ENCODE measurements around the gene HIPK2. TPM values are rescaled to one million over a fixed set of nuclear protein-coding genes. Genes with fewer than 3 reads are reported as not detected.

Gene HIPK2
- total RNA-seq, 1 experiment from 2014 or later: 30.7 TPM

GRCh38 chr7:139589474-139589873, 188.3 kb downstream of the HIPK2 start:
- Histone ChIP-seq H3K4me3 (ENCODE audit: low read depth, low read length, poor library complexity, severe bottlenecking) (no peak overlapping the region), H3K9me3 (ENCODE audit: low read depth, low read length, poor library complexity, severe bottlenecking) (no peaks in the 10 kb centered on the region), H3K27ac (ENCODE audit: low read depth, low read length, poor library complexity, severe bottlenecking) (no peak overlapping the region), H3K36me3 (ENCODE audit: insufficient read depth, low read length, poor library complexity, severe bottlenecking) (peaks cover 3% of the 10 kb centered on the region), H3K4me1 (ENCODE audit: insufficient read depth, low read length, poor library complexity, severe bottlenecking) (no peaks in the 10 kb centered on the region), H3K27me3 (replicated peaks; ENCODE audit: insufficient read depth, low read depth, low read length, poor library complexity) (no peaks in the 10 kb centered on the region)
- POLR2A ChIA-PET (ENCODE audit: low non-redundant PET): interaction anchor here (0.7 kb wide), 2 partner anchors 175 to 303 kb away, joined by 4 to 8 read pairs; no protein-coding TSS in a partner anchor
- intact Hi-C loops (cut with micrococcal nuclease; ENCODE audit: unreplicated experiment): no loop called here
- no peak for TF ChIP-seq CTCF (conservative IDR thresholded peaks at IDR 0.05; ENCODE audit: low read depth, low read length)
- no peak for TF ChIP-seq EZH2 (IDR thresholded peaks at IDR 0.05; ENCODE audit: borderline replicate concordance, low read depth, low read length, poor library complexity, severe bottlenecking)
- BruUV-seq (replicated peaks): no TSS peak
- DNase-seq (ENCODE audit: low spot score): no peak
- CTCF ChIA-PET: interaction anchor here (1.7 kb wide), 1 partner anchor 13 kb away, joined by 19 read pairs; no protein-coding TSS in a partner anchor

GRCh38 chr7:139588632-139589031, 189.2 kb downstream of the HIPK2 start:
- TF ChIP-seq EZH2 (IDR thresholded peaks at IDR 0.05; ENCODE audit: borderline replicate concordance, low read depth, low read length, poor library complexity, severe bottlenecking) (no peak), CTCF (conservative IDR thresholded peaks at IDR 0.05; ENCODE audit: low read depth, low read length) (no peak)
- no peaks in the 10 kb centered on the region for H3K9me3 ChIP-seq (ENCODE audit: low read depth, low read length, poor library complexity, severe bottlenecking)
- H3K4me1 ChIP-seq (ENCODE audit: insufficient read depth, low read length, poor library complexity, severe bottlenecking): no peaks in the 10 kb centered on the region
- no TSS peak for BruUV-seq (replicated peaks)
- H3K36me3 ChIP-seq (ENCODE audit: insufficient read depth, low read length, poor library complexity, severe bottlenecking): no peaks in the 10 kb centered on the region
- peak; percentile 52 for DNase-seq (ENCODE audit: low spot score)
- H3K27me3 ChIP-seq (replicated peaks; ENCODE audit: insufficient read depth, low read depth, low read length, poor library complexity): no peaks in the 10 kb centered on the region
- intact Hi-C loops (cut with micrococcal nuclease; ENCODE audit: unreplicated experiment): no loop called here
- H3K27ac ChIP-seq (ENCODE audit: low read depth, low read length, poor library complexity, severe bottlenecking): no peak overlapping the region
- no peak overlapping the region for H3K4me3 ChIP-seq (ENCODE audit: low read depth, low read length, poor library complexity, severe bottlenecking)
- ChIA-PET CTCF (interaction anchor here (1.2 kb wide), 1 partner anchor 13 kb away, joined by 4 read pairs; no protein-coding TSS in a partner anchor), POLR2A (ENCODE audit: low non-redundant PET) (no interaction called here)

GRCh38 chr7:139587535-139587934, 190.3 kb downstream of the HIPK2 start:
- H3K36me3 ChIP-seq (ENCODE audit: insufficient read depth, low read length, poor library complexity, severe bottlenecking): no peaks in the 10 kb centered on the region

More at GRCh38 chr7:139587535-139587934, 190.3 kb downstream of the HIPK2 start:
- POLR2A ChIA-PET (ENCODE audit: low non-redundant PET): no interaction called here
- BruUV-seq (replicated peaks): no TSS peak
- Histone ChIP-seq H3K4me3 (ENCODE audit: low read depth, low read length, poor library complexity, severe bottlenecking) (no peak overlapping the region), H3K27me3 (replicated peaks; ENCODE audit: insufficient read depth, low read depth, low read length, poor library complexity) (no peaks in the 10 kb centered on the region), H3K4me1 (ENCODE audit: insufficient read depth, low read length, poor library complexity, severe bottlenecking) (no peaks in the 10 kb centered on the region), H3K27ac (ENCODE audit: low read depth, low read length, poor library complexity, severe bottlenecking) (no peak overlapping the region), H3K9me3 (ENCODE audit: low read depth, low read length, poor library complexity, severe bottlenecking) (no peaks in the 10 kb centered on the region)
- DNase-seq (ENCODE audit: low spot score): no peak
- intact Hi-C loops (cut with micrococcal nuclease; ENCODE audit: unreplicated experiment): no loop called here
- no peak for TF ChIP-seq CTCF (conservative IDR thresholded peaks at IDR 0.05; ENCODE audit: low read depth, low read length)
- TF ChIP-seq EZH2 (IDR thresholded peaks at IDR 0.05; ENCODE audit: borderline replicate concordance, low read depth, low read length, poor library complexity, severe bottlenecking): no peak
- CTCF ChIA-PET: no interaction called here
